Tibial nerve (tissue), 4 donors: ENCODE results near the gene KAZN. TPM values are rescaled to one million over a fixed set of nuclear protein-coding genes. Genes with fewer than 3 reads are reported as not detected.
A peak's percentile ranks its signal among the peaks of the same experiment; 100 is the strongest.

ENCODE experiments used
- DNase-seq, 2 donors: peaks; one replicate each; pipeline ENCODE4 v3.0.0-alpha.2; 2019; ENCODE audit warnings: low spot score in 2 of 2
- H3K27ac ChIP-seq, 4 donors: fragments of 200-600 bp; sonication (generic) in 3 of 4; one replicate each; pipeline ENCODE4 v1.5.1; 2017 to 2019; ENCODE audit warnings: mild to moderate bottlenecking in 1 of 4
- H3K27me3 ChIP-seq, 2 donors: fragments of 200-600 bp; sonication (generic) in 1 of 2; one replicate each; pipeline versions ENCODE4 v1.5.1 to v1.6.0; 2017 to 2019
- H3K36me3 ChIP-seq, 3 donors: fragments of 200-600 bp; sonication (generic); one replicate each; pipeline ENCODE4 v1.5.1; 2018 to 2019
- H3K4me1 ChIP-seq, 4 donors: fragments of 200-600 bp; sonication (generic) in 3 of 4; one replicate each; pipeline ENCODE4 v1.5.1; 2017 to 2019
- H3K4me3 ChIP-seq, 4 donors: fragments of 200-600 bp; sonication (generic) in 3 of 4; one replicate each; pipeline ENCODE4 v1.5.1; 2017 to 2019; ENCODE audit warnings: mild to moderate bottlenecking in 1 of 4, moderate library complexity in 1 of 4
- H3K9me3 ChIP-seq, 4 donors: fragments of 200-600 bp; sonication (generic) in 3 of 4; one replicate each; pipeline ENCODE4 v1.5.1; 2017 to 2019
- EP300 ChIP-seq, 2 donors: sonication (generic); formaldehyde crosslinking; IDR thresholded peaks; one replicate each; pipeline ENCODE4 v1.6.1; 2017; ENCODE audit warnings: antibody characterized with exemption in 2 of 2, mild to moderate bottlenecking in 1 of 2
- POLR2A ChIP-seq, 2 donors: fragments of 450-650 bp; IDR thresholded peaks; one replicate each; pipeline ENCODE4 v1.6.1; 2017; ENCODE audit warnings: antibody characterized with exemption in 2 of 2, mild to moderate bottlenecking in 2 of 2, moderate library complexity in 2 of 2
- WGBS, 2 donors: methylation state at CpG; one replicate each; pipeline ENCODE4 v1.1.5; 2018; 5-methylcytosine and 5-hydroxymethylcytosine counted together
- total RNA-seq, 4 donors: library from RNA; depleted of rRNA; stranded (reverse); fragments of >200 nt; gene quantifications; one replicate each; pipeline ENCODE4 v1.1.0, GENCODE V29; 2016
- TF ChIP-seq, protein P1 (sequence below), 5 experiments: fragments of 200-600 bp in 3 of 5; fragments of 450-650 bp in 2 of 5; sonication (generic) in 3 of 5; IDR thresholded peaks; one replicate each; pipeline ENCODE4 v1.5.1; 2016 to 2019; ENCODE audit warnings: antibody characterized with exemption in 5 of 5, mild to moderate bottlenecking in 3 of 5, moderate library complexity in 2 of 5

KAZN gene
- total RNA-seq, 4 donors from 2014 or later = 16.0 to 29.2 (median 22.2) TPM

DNA sequence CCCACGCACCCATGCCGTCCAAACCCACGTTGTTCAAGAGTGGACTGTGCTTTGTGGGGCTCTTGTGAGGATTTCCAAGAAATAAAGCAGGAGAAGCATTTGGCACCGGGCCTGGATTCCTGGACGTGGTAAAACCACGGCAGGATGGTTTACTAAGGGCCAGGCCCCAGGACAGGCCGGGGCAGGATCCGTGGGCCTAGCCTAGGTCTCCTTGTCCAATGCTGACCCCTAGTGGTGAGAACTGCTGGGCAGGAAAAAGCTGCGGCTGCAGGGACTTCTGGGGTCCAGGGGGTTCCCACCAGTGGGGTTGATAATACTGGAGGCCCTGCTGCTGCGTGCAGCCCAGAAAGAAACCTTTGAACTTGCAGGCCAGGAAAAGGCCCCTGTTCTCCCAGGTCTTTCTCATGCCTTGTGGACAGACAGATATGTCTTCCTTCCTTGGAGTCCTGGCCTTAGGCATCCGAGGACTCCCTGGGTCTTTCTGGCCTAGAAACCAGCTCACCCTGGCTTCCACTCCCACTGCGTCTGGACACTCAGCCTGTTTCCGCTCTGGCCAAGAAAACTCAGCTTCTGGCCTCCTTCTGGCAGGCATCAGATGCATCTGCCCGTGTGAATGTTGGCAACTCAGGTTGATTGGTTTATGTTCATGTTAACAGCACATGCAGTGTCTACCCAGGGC, 448.1 kb downstream of the KAZN start:
- Histone ChIP-seq H3K27me3 (no peaks in the 10 kb centered on the region), H3K9me3 (no peaks in the 10 kb centered on the region), H3K4me3 (no peak overlapping the region), H3K27ac (no peak overlapping the region), H3K4me1 (no peaks in the 10 kb centered on the region), H3K36me3 (no peaks in the 10 kb centered on the region)
- peak; percentile 42 to 81 for DNase-seq
- no peak for TF ChIP-seq POLR2A (IDR thresholded peaks at IDR 0.05)
- TF ChIP-seq, protein P1, sequence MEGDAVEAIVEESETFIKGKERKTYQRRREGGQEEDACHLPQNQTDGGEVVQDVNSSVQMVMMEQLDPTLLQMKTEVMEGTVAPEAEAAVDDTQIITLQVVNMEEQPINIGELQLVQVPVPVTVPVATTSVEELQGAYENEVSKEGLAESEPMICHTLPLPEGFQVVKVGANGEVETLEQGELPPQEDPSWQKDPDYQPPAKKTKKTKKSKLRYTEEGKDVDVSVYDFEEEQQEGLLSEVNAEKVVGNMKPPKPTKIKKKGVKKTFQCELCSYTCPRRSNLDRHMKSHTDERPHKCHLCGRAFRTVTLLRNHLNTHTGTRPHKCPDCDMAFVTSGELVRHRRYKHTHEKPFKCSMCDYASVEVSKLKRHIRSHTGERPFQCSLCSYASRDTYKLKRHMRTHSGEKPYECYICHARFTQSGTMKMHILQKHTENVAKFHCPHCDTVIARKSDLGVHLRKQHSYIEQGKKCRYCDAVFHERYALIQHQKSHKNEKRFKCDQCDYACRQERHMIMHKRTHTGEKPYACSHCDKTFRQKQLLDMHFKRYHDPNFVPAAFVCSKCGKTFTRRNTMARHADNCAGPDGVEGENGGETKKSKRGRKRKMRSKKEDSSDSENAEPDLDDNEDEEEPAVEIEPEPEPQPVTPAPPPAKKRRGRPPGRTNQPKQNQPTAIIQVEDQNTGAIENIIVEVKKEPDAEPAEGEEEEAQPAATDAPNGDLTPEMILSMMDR (IDR thresholded peaks at IDR 0.05) = peak; percentile 77 to 93 (median 87)
- WGBS, 2 donors = 42 to 44% methylated on average over 14 of the region's 14 CpGs

DNA sequence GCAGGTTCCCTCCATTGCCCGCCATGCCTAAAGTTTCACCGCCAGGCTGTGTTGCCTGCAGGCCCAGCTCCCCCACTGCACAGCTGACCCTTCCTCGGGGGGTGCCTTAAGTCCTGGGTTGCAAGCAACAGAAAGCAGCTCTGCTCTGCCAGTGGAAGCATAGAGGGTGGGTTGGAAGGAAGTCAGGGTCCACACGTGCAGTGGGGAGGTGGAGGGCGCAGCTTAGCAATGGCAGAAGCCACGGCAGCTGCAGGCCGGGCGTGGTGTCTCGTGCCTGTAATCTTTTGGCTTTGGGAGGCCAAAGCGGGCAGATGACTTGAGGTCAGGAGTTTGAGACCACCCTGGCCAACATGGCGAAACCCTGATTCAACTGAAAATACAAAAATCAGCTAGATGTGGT, 448.8 kb downstream of the KAZN start:
- Histone ChIP-seq H3K27me3 (no peaks in the 10 kb centered on the region), H3K4me1 (no peaks in the 10 kb centered on the region), H3K36me3 (no peaks in the 10 kb centered on the region), H3K4me3 (no peak overlapping the region), H3K9me3 (no peaks in the 10 kb centered on the region), H3K27ac (no peak overlapping the region)
- no peak for DNase-seq
- TF ChIP-seq EP300 (IDR thresholded peaks at IDR 0.05) (no peak), POLR2A (IDR thresholded peaks at IDR 0.05) (no peak)
- TF ChIP-seq, protein P1 (IDR thresholded peaks at IDR 0.05) = no peak
- WGBS, 2 donors = 93 to 95% methylated on average over 11 of the region's 11 CpGs

DNA sequence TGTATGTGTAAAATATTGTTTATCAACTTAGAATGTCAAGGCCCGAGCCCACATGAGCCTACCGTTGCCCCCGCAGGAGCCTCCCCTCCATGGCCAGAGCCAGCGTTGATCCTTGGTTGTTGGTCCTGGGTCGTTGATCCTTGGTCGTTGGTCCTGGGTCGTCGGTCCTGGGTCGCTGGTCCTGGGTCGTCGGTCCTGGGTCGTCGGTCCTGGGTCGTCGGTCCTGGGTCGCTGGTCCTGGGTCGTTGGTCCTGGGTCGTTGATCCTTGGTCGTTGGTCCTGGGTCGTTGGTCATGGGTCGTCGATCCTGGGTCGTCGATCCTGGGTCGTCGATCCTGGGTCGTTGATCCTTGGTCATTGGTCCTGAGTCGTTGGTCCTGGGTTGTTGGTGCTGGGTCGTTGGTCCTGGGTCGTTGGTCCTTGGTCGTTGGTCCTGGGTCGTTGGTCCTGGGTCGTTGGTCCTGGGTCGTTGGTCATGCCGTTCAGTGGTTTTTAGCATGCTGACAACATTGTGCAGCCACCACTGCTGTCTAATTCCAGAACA, 450.0 kb downstream of the KAZN start:
- Histone ChIP-seq H3K27ac (no peak overlapping the region), H3K4me1 (no peaks in the 10 kb centered on the region), H3K27me3 (no peaks in the 10 kb centered on the region), H3K9me3 (no peaks in the 10 kb centered on the region), H3K4me3 (no peak overlapping the region), H3K36me3 (no peaks in the 10 kb centered on the region)
- TF ChIP-seq POLR2A (IDR thresholded peaks at IDR 0.05) (no peak), EP300 (IDR thresholded peaks at IDR 0.05) (no peak)
- TF ChIP-seq, protein P1 (IDR thresholded peaks at IDR 0.05) = no peak
- no peak for DNase-seq
- 86 to 87% methylated on average over 32 to 35 of the region's 35 CpGs for WGBS, 2 donors

DNA sequence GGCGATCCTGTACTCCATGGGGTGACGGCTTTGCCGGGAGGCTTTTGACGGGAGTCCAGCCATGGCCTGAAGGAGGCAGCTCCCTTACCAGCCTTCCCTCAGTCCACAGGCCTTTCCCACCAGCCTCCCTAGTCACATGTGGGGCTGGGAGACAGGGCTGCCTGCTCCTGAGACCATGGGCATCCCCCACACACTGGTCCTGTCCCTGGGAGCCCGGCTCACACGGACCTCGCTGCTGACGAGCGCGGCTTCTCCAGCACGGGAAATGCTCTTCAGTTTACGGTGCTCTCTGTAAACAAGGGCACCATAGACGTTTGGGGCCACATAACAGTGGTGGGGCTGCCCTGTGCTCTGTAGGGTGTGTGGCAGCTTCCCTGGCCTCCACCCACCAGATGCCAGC, 450.6 kb downstream of the KAZN start:
- no peak overlapping the region for H3K4me3 ChIP-seq
- H3K9me3 ChIP-seq = no peaks in the 10 kb centered on the region
- 81 to 96% methylated on average over 5 to 13 of the region's 13 CpGs for WGBS, 2 donors
- no peaks in the 10 kb centered on the region for H3K4me1 ChIP-seq
- no peaks in the 10 kb centered on the region for H3K36me3 ChIP-seq
- TF ChIP-seq, protein P1 (IDR thresholded peaks at IDR 0.05) = no peak
- TF ChIP-seq POLR2A (IDR thresholded peaks at IDR 0.05) (no peak), EP300 (IDR thresholded peaks at IDR 0.05) (no peak)
- no peaks in the 10 kb centered on the region for H3K27me3 ChIP-seq
- no peak overlapping the region for H3K27ac ChIP-seq
- DNase-seq = no peak

DNA sequence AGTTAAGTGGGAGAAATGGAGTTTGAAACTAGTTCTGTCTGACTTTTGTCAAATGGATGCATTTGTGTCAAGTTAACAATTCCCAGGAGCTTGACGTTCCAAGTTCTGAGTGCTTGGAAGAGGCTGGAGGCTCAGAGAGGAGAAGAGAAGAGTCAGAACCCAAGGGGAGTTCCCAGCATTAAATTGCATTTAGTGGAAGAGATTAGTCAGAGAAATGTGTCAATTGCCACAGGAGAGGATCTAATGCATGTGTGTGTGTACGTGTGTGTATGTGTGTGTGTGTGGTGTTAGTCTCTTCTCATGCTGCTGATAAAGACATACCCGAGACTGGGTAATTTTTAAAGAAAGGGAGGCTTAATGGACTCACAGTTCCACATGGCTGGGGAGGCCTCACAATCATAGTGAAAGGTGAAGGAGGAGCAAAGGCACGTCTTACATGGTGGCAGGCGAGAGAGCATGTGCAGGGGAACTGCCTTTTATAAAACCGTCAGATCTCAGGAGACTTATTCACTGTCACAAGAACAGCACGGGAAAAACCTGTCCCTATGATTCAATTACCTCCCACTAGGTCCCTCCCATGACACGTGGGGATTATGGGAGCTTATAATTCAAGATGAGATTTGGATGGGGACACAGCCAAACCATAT, 453.5 kb downstream of the KAZN start:
- no peaks in the 10 kb centered on the region for H3K4me1 ChIP-seq
- H3K36me3 ChIP-seq = peaks cover 0 to 5% (median 0%) of the 10 kb centered on the region in 3 donors
- H3K27ac ChIP-seq = no peak overlapping the region
- no peak overlapping the region for H3K4me3 ChIP-seq
- no peak for DNase-seq
- H3K9me3 ChIP-seq = no peaks in the 10 kb centered on the region
- 84 to 88% methylated on average over 8 of the region's 8 CpGs for WGBS, 2 donors
- no peaks in the 10 kb centered on the region for H3K27me3 ChIP-seq
- no peak for TF ChIP-seq EP300 (IDR thresholded peaks at IDR 0.05)
- TF ChIP-seq, protein P1 (IDR thresholded peaks at IDR 0.05) = no peak
- no peak for TF ChIP-seq POLR2A (IDR thresholded peaks at IDR 0.05)
